Right lobe of liver (tissue), 6 donors: ENCODE data around the gene EIPR1. TPM values are rescaled to one million over a fixed set of nuclear protein-coding genes. Genes with fewer than 3 reads are reported as not detected.

Experiments
- ATAC-seq, 4 donors: fragments of 200-7000 bp; cut with Tn5 transposase; one replicate each; pipeline ENCODE4 v1.9.1; 2020; ENCODE audit warnings: mild to moderate bottlenecking in 4 of 4, moderate library complexity in 4 of 4
- DNase-seq, 3 donors: peaks; one replicate each; pipeline ENCODE4 v3.0.0-alpha.2; 2020
- H3K27ac ChIP-seq, 3 donors: fragments of 200-600 bp; one replicate each; pipeline ENCODE4 v1.8.0; 2022
- H3K27me3 ChIP-seq, 2 donors: fragments of 200-600 bp; one replicate each; pipeline ENCODE4 v1.8.0; 2022
- H3K36me3 ChIP-seq, 4 donors: fragments of 200-600 bp; sonication (generic) in 1 of 4; one replicate each; pipeline versions ENCODE4 v1.5.1 to v1.8.0; 2017 to 2022; ENCODE audit warnings: control low read depth in 1 of 4
- H3K4me1 ChIP-seq, 4 donors: fragments of 200-600 bp; sonication (generic) in 1 of 4; one replicate each; pipeline versions ENCODE4 v1.5.1 to v1.8.0; 2017 to 2022; ENCODE audit warnings: control low read depth in 1 of 4
- H3K4me3 ChIP-seq, 3 donors: fragments of 200-600 bp; one replicate each; pipeline ENCODE4 v1.8.0; 2022
- H3K9me3 ChIP-seq, 4 donors: fragments of 200-600 bp; sonication (generic) in 1 of 4; one replicate each; pipeline versions ENCODE4 v1.5.1 to v1.8.0; 2017 to 2022; ENCODE audit warnings: control low read depth in 1 of 4
- CTCF ChIP-seq, 4 donors: fragments of 200-600 bp in 3 of 4; fragments of 450-650 bp in 1 of 4; IDR thresholded peaks; one replicate each; pipeline versions ENCODE4 v1.5.1 to v1.8.0; 2016 to 2022; ENCODE audit warnings: antibody characterized with exemption in 4 of 4, mild to moderate bottlenecking in 2 of 4
- POLR2A ChIP-seq: fragments of 450-650 bp; IDR thresholded peaks from one replicate; pipeline ENCODE4 v1.6.1; 2017; ENCODE audit warnings: antibody characterized with exemption, mild to moderate bottlenecking
- WGBS: methylation state at CpG from one replicate; pipeline ENCODE4 v1.1.6; 2018; ENCODE audit warnings: low coverage, low lambda C conversion rate; ENCODE audit not compliant: insufficient coverage; ENCODE audit errors: missing lambda C conversion rate; 5-methylcytosine and 5-hydroxymethylcytosine counted together
- intact Hi-C, 2 donors: fragments of 100-400 bp; cut with DNase I; formaldehyde crosslinking; loops; one replicate each; pipeline versions ENCODE4 v1.11.2 to v1.14.1; 2022
- total RNA-seq, 6 experiments: library from RNA; depleted of rRNA in 2 of 6; stranded (reverse); fragments of >200 nt in 2 of 6; fragmentation: NEBNext Ultra II Directional in 3 of 6; extraction: Animal tissue kit (Norgen Biotek cat#: 25700) in 3 of 6; gene quantifications; one replicate each; pipeline versions ENCODE4 v1.1.0 to v1.2.4, GENCODE V29; 2016 to 2023
- donor health status: DM: no; HTN: yes; CAD: no.
- donor health status: DM: no; HTN: no; CAD: no.
- donor health status: DM: no; HTN: no; CAD: no.
- donor health status: DM: no; HTN: yes; CAD: no.
- donor health status: DM: no; HTN: yes; CAD: no.

Gene EIPR1
- total RNA-seq, 6 experiments from 2014 or later = 6.8 to 40.6 (median 11.6) TPM

- Histone ChIP-seq H3K36me3 (no peaks in the 10 kb centered on the region), H3K27me3 (no peaks in the 10 kb centered on the region), H3K9me3 (no peaks in the 10 kb centered on the region), H3K4me1 (no peaks in the 10 kb centered on the region), H3K4me3 (no peak overlapping the region), H3K27ac (no peak overlapping the region)
- ATAC-seq = peak; percentile 17 to 61 (median 40)
- DNase-seq = no peak
- 66% methylated on average over 7 of the region's 7 CpGs for WGBS
- intact Hi-C loops = no loop called here
- TF ChIP-seq CTCF (IDR thresholded peaks at IDR 0.05) = no peak
- TF ChIP-seq POLR2A = no peak
Observed at GRCh38 chr2:3214065-3214464, 163.6 kb downstream of the EIPR1 start.

GRCh38 chr2:3212984-3213383 lies 164.6 kb downstream of the EIPR1 start:
- Histone ChIP-seq H3K9me3 (no peaks in the 10 kb centered on the region), H3K27ac (no peak overlapping the region), H3K4me1 (no peaks in the 10 kb centered on the region), H3K36me3 (no peaks in the 10 kb centered on the region), H3K4me3 (no peak overlapping the region), H3K27me3 (no peaks in the 10 kb centered on the region)
- no peak for ATAC-seq
- intact Hi-C loops = no loop called here
- WGBS = 99% methylated on average over 6 of the region's 6 CpGs
- no peak for DNase-seq
- no peak for TF ChIP-seq POLR2A
- no peak for TF ChIP-seq CTCF (IDR thresholded peaks at IDR 0.05)

GRCh38 chr2:3212061-3212362 lies 165.6 kb downstream of the EIPR1 start:
- Histone ChIP-seq H3K4me3 (no peak overlapping the region), H3K36me3 (no peaks in the 10 kb centered on the region), H3K4me1 (no peaks in the 10 kb centered on the region), H3K27me3 (no peaks in the 10 kb centered on the region), H3K27ac (no peak overlapping the region), H3K9me3 (no peaks in the 10 kb centered on the region)
- ATAC-seq (no peak), DNase-seq (no peak)
- intact Hi-C loops = no loop called here
- WGBS = 93% methylated on average over 2 of the region's 5 CpGs
- TF ChIP-seq POLR2A (no peak), CTCF (IDR thresholded peaks at IDR 0.05) (no peak)

DNA sequence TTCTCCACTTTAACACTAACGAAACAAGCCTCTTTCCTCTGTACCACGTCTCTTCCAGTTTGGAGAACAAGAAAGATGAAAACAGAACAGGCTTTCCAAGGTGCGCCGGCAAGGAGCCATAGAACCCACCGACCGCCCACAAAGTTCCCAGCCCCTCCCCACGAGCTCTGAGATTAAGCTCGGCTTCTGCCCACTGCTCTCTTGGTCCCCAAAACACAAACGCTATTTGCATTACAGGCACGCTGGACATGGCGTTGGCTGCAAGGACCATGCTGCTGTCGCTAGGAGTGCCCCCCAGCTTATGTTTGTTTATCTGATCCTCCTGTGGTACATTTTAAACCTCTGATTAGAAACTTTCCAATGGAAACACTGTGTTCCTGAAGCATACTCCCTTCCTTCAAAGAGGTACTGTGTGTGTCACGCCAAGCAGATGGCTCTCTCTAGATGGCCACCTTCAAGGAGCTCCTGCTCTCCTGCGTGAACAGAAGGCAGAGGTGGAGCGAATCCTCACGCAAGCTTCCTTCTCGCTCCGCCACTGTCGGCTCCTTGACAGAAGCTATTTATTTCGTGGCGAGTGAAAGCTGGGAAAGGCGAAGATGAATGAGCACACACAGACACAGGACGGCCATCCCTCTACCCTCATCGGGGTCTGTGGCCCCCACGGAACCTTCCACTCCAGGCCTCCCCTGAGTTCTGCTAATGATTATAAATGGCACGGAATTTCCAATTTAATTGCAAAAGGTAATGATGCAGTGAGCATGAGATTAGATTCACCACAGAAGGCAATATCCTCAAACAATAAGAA lies 166.2 kb downstream of the EIPR1 start:
- no peak for TF ChIP-seq POLR2A
- TF ChIP-seq CTCF (IDR thresholded peaks at IDR 0.05) = no peak
- Histone ChIP-seq H3K4me3 (no peak overlapping the region), H3K27ac (no peak overlapping the region), H3K36me3 (no peaks in the 10 kb centered on the region), H3K27me3 (no peaks in the 10 kb centered on the region), H3K9me3 (no peaks in the 10 kb centered on the region), H3K4me1 (no peaks in the 10 kb centered on the region)
- DNase-seq = no peak
- ATAC-seq = no peak
- intact Hi-C loops = no loop called here
- WGBS = 84% methylated on average over 18 of the region's 26 CpGs
